ENCODE results near the gene SOAT2.

DNA sequence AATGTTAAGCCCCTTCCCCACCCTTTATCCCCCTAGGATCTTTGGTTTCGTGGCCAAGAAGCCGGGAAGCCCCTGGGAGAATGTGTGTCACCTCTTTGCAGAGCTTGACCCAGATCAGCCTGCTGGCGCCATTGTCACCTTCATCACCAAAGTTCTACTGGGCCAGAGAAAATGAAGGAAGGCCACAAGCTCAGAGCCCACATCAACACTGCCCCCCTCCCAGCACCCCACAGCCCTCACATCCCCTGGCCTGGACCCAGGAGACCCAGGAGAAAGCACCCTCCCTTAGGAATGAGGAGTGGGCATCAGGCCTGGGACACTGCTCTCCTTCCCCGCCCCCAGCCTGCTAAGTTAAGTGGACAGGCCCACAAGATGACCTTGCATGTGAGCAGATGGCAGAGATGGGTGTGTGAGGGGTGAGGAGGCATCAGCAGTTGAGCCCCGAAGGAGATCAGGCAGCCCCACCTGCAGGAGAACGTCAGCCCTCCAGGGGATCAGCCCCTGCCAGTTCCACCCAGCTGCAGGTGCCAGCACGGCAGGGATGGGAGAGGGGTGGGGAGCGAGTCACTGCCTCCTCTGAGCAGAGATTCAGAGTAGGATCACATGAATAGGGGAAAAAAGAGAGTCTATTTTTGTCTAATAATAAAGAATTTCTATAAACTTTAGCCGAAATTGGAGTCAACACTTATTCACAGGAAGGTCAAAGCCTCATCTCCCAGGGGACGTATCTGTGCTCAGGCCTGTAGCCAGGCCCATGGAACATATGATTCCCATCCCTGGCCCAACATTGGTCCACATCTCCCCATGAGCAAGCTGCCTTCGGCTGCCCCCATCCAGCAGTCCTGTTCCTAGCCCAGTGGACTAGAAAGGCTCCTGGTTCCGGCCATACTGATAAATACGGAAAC is 39.3 kb upstream of the SOAT2 start:
- TF ChIP-seq EZH2 (IDR thresholded peaks at IDR 0.05) (no peak), EZH2phosphoT487 (IDR thresholded peaks at IDR 0.05) (no peak)
- TF ChIP-seq, protein P1, sequence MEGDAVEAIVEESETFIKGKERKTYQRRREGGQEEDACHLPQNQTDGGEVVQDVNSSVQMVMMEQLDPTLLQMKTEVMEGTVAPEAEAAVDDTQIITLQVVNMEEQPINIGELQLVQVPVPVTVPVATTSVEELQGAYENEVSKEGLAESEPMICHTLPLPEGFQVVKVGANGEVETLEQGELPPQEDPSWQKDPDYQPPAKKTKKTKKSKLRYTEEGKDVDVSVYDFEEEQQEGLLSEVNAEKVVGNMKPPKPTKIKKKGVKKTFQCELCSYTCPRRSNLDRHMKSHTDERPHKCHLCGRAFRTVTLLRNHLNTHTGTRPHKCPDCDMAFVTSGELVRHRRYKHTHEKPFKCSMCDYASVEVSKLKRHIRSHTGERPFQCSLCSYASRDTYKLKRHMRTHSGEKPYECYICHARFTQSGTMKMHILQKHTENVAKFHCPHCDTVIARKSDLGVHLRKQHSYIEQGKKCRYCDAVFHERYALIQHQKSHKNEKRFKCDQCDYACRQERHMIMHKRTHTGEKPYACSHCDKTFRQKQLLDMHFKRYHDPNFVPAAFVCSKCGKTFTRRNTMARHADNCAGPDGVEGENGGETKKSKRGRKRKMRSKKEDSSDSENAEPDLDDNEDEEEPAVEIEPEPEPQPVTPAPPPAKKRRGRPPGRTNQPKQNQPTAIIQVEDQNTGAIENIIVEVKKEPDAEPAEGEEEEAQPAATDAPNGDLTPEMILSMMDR (IDR thresholded peaks at IDR 0.05) = no peak
